Panc1 (cell line): ENCODE measurements around the gene IRX6. TPM values are rescaled to one million over a fixed set of nuclear protein-coding genes. Genes with fewer than 3 reads are reported as not detected.

ENCODE experiments used
- ATAC-seq: fragments of 200-7000 bp; cut with Tn5 transposase; 2 replicates; pipeline ENCODE4 v1.9.1; 2020; ENCODE audit warnings: mild to moderate bottlenecking, moderate library complexity
- BruUV-seq: library from RNA; stranded (reverse); fragments of 400-500 nt; replicated peaks from 2 replicates; lab custom pipeline; 2021; lab: Mats Ljungman, UMichigan
- CTCF ChIA-PET: fragments of 300-600 bp; sonication (Branson Sonifier 250); formaldehyde crosslinking; loops from one replicate; lab custom pipeline; 2022; ENCODE audit warnings: antibody characterized with exemption; lab: Charles Lee
- POLR2A ChIA-PET: fragments of 300-600 bp; sonication (Branson Sonifier 250); formaldehyde crosslinking; loops from one replicate; lab custom pipeline; 2022; ENCODE audit warnings: antibody characterized with exemption; lab: Charles Lee
- DNase-seq: peaks from one replicate; pipeline ENCODE4 v3.0.0-alpha.2; 2010; ENCODE audit warnings: low read depth, low spot score
- H3K27ac ChIP-seq: 2 replicates; pipeline ENCODE4 v1.5.1; 2011; ENCODE audit warnings: mild to moderate bottlenecking, low read length, inconsistent platforms
- H3K27me3 ChIP-seq: fragments of 200-500 bp; sonication (Bioruptor generic); 2 replicates; pipeline ENCODE4 v1.6.0; 2014; ENCODE audit warnings: low read length, inconsistent platforms; ENCODE audit not compliant: control insufficient read depth, insufficient read depth
- H3K36me3 ChIP-seq: fragments of 200-500 bp; sonication (Bioruptor generic); 2 replicates; pipeline ENCODE4 v1.5.1; 2014; ENCODE audit warnings: inconsistent platforms, mild to moderate bottlenecking, low read length, moderate library complexity; ENCODE audit not compliant: control insufficient read depth, insufficient read depth
- H3K4me1 ChIP-seq: 2 replicates; pipeline ENCODE4 v1.5.1; 2011; ENCODE audit warnings: inconsistent platforms, mild to moderate bottlenecking, low read length, moderate library complexity; ENCODE audit not compliant: control insufficient read depth, insufficient read depth
- H3K4me3 ChIP-seq, 2 experiments: 2 replicates each; pipeline ENCODE4 v1.5.1; 2011 to 2012; ENCODE audit warnings: low read depth in 2 of 2, low read length in 2 of 2, mild to moderate bottlenecking in 2 of 2, inconsistent platforms in 1 of 2, moderate library complexity in 1 of 2
- H3K9me3 ChIP-seq: fragments of 200-500 bp; sonication (Bioruptor generic); 2 replicates; pipeline ENCODE4 v1.5.1; 2014; ENCODE audit warnings: low read depth, mild to moderate bottlenecking, inconsistent platforms, low read length, moderate library complexity; ENCODE audit not compliant: control insufficient read depth, insufficient read depth
- CTCF ChIP-seq: fragments of 450-650 bp; IDR thresholded peaks from 2 replicates; pipeline ENCODE4 v1.5.1; 2017; ENCODE audit warnings: mild to moderate bottlenecking
- POLR2AphosphoS5 ChIP-seq: IDR thresholded peaks from 2 replicates; pipeline ENCODE4 v1.6.1; 2012; ENCODE audit warnings: mild to moderate bottlenecking, low read depth, low read length, moderate library complexity
- REST ChIP-seq, 2 experiments: IDR thresholded peaks; 2 replicates each; pipeline ENCODE4 v1.6.1; 2011 to 2012; ENCODE audit warnings: low read depth in 2 of 2, control low read depth in 1 of 2, low read length in 1 of 2, mild to moderate bottlenecking in 1 of 2, moderate library complexity in 1 of 2; ENCODE audit not compliant: insufficient read depth in 1 of 2
- SIN3A ChIP-seq: IDR thresholded peaks from 2 replicates; pipeline ENCODE4 v1.6.1; 2012; ENCODE audit warnings: low read depth, mild to moderate bottlenecking, low read length, moderate library complexity, borderline replicate concordance; ENCODE audit not compliant: insufficient read depth
- TCF7L2 ChIP-seq: IDR thresholded peaks from 2 replicates; pipeline ENCODE4 v1.6.1; 2011; ENCODE audit warnings: mild to moderate bottlenecking, low read depth, low read length, inconsistent platforms
- in situ Hi-C: cut with HindIII; loops from 2 replicates; pipeline ENCODE4 v1.10.0; 2016; ENCODE audit warnings: low sequenced_read_pairs, low pct_unique_long_range_greater_than_20kb
- intact Hi-C: fragments of 100-400 bp; cut with micrococcal nuclease; formaldehyde crosslinking; loops from one replicate; pipeline ENCODE4 v1.10.0; 2022; ENCODE audit not compliant: unreplicated experiment
- total RNA-seq: library from RNA; stranded (reverse); gene quantifications from one replicate; pipeline ENCODE4 v1.2.1, GENCODE V29; 2021; ENCODE audit not compliant: unreplicated experiment

The IRX6 gene
- total RNA-seq, 1 experiment from 2014 or later: not detected

- in situ Hi-C loops (no loop called here), intact Hi-C loops (no loop called here)
- H3K27ac ChIP-seq: no peak overlapping the region
- H3K4me3 ChIP-seq: no peak overlapping the region
- BruUV-seq: no TSS peak
- no peaks in the 10 kb centered on the region for H3K27me3 ChIP-seq
- ChIA-PET POLR2A (no interaction called here), CTCF (no interaction called here)
- DNase-seq (no peak), ATAC-seq (no peak)
- H3K4me1 ChIP-seq: no peaks in the 10 kb centered on the region
- no peaks in the 10 kb centered on the region for H3K9me3 ChIP-seq
- H3K36me3 ChIP-seq: no peaks in the 10 kb centered on the region
- TF ChIP-seq CTCF (no peak), REST (IDR thresholded peaks at IDR 0.05; ENCODE audit: insufficient read depth in 1 of 2, low read depth in 2 of 2, low read length in 1 of 2) (no peak), TCF7L2 (no peak), SIN3A (no peak), POLR2AphosphoS5 (no peak)
Observed at GRCh38 chr16:55285586-55285985, 38.4 kb upstream of the IRX6 start.

- no peaks in the 10 kb centered on the region for H3K36me3 ChIP-seq
- DNase-seq: no peak
- no peak overlapping the region for H3K4me3 ChIP-seq
- intact Hi-C loops (no loop called here), in situ Hi-C loops (no loop called here)
- BruUV-seq: no TSS peak
- no peaks in the 10 kb centered on the region for H3K9me3 ChIP-seq
- ChIA-PET POLR2A (no interaction called here), CTCF (no interaction called here)
- H3K4me1 ChIP-seq: no peaks in the 10 kb centered on the region
- H3K27ac ChIP-seq: no peak overlapping the region
- no peaks in the 10 kb centered on the region for H3K27me3 ChIP-seq
- no peak for ATAC-seq
- TF ChIP-seq POLR2AphosphoS5 (no peak), CTCF (no peak), REST (IDR thresholded peaks at IDR 0.05; ENCODE audit: insufficient read depth in 1 of 2, low read depth in 2 of 2, low read length in 1 of 2) (no peak), SIN3A (no peak), TCF7L2 (no peak)
Observed at GRCh38 chr16:55289353-55289752, 34.6 kb upstream of the IRX6 start.
